Liver (tissue), 3 donors: Measurements from ENCODE around the gene PRPF19.

Experiments used
- CTCF ChIP-seq: fragments of 150-350 bp; IDR thresholded peaks from 2 replicates; pipeline ENCODE4 v1.5.1; 2017; ENCODE audit warnings: improper control_type of control experiment, low read depth, low read length; ENCODE audit not compliant: missing input control
- FOXA1 ChIP-seq: IDR thresholded peaks from 2 replicates; pipeline ENCODE4 v1.6.1; 2016; ENCODE audit warnings: antibody characterized with exemption
- GABPA ChIP-seq, 2 donors: IDR thresholded peaks in 1 of 2; conservative IDR thresholded peaks in 1 of 2; 2 replicates each; pipeline ENCODE4 v1.6.1; 2016; ENCODE audit warnings: antibody characterized with exemption in 2 of 2, mild to moderate bottlenecking in 1 of 2, moderate library complexity in 1 of 2
- JUND ChIP-seq, 2 donors: IDR thresholded peaks; 2 replicates each; pipeline ENCODE4 v1.6.1; 2016; ENCODE audit warnings: antibody characterized with exemption in 2 of 2
- MAX ChIP-seq: IDR thresholded peaks from 2 replicates; pipeline ENCODE4 v1.6.1; 2016; ENCODE audit warnings: antibody characterized with exemption
- RAD21 ChIP-seq, 2 donors: IDR thresholded peaks; 2 replicates each; pipeline ENCODE4 v1.6.1; 2016; ENCODE audit warnings: antibody characterized with exemption in 2 of 2, mild to moderate bottlenecking in 2 of 2
- RXRA ChIP-seq, 2 donors: IDR thresholded peaks; 2 replicates each; pipeline ENCODE4 v1.6.1; 2017 to 2018; ENCODE audit warnings: antibody characterized with exemption in 2 of 2, mild to moderate bottlenecking in 1 of 2
- TAF1 ChIP-seq: conservative IDR thresholded peaks from 2 replicates; pipeline ENCODE4 v1.6.1; 2016; ENCODE audit warnings: antibody characterized with exemption, mild to moderate bottlenecking
- donor health status: healthy.
- donor health status: healthy.

- TF ChIP-seq CTCF, result no peak
- TF ChIP-seq RXRA (IDR thresholded peaks at IDR 0.05), result peak; percentile 14 to 21
- no peak for TF ChIP-seq FOXA1
- TF ChIP-seq MAX, result peak; percentile 92
- TF ChIP-seq RAD21 (IDR thresholded peaks at IDR 0.05), result peak in 1 of 2 donors; percentile 18
- TF ChIP-seq TAF1, result peak; percentile 69
- TF ChIP-seq JUND (IDR thresholded peaks at IDR 0.05), result no peak
- TF ChIP-seq GABPA (IDR thresholded peaks at IDR 0.05 in 1 of 2, conservative IDR thresholded peaks at IDR 0.05 in 1 of 2), result peak; percentile 56 to 86
Measured at GRCh38 chr11:60913793-60914632, 7.6 kb upstream of the PRPF19 start, which contains the start of gene TMEM109.
